ENCODE results near the gene PCA3. TPM values are rescaled to one million over a fixed set of nuclear protein-coding genes. Genes with fewer than 3 reads are reported as not detected.

PCA3 gene
- total RNA-seq (not detected), polyA plus RNA-seq (not detected)

DNA sequence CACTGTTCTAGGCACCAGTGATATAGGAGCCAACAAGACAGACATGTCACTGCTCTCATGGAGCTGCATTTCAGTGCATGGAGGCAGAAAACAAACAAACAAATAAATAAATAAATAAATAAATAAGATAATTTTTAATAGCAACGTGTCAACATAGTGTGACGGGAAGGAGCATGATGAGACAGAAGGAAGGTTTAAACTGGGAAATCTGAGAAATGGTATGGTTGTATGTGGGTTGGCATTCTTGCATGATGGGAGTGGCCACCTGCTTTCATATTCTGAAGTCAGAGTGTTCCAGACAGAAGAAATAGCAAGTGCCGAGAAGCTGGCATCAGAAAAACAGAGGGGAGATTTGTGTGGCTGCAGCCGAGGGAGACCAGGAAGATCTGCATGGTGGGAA lies at the start of gene PCA3:
Gene PCA3 (plus strand): TSS at position 301 of the 400 bp plus-strand sequence.
- Histone ChIP-seq H3K27ac (ENCODE audit: low read depth, low read length) (no peak within 1 kb of the TSS), H3K4me1 (ENCODE audit: insufficient read depth, low read length) (no peaks in the 10 kb centered on the region), H3K27me3 (ENCODE audit: insufficient read depth, low read length, poor library complexity, severe bottlenecking) (no peaks in the 10 kb centered on the region), H3K4me3 (ENCODE audit: low read length) (no peak within 1 kb of the TSS), H3K9me3 (ENCODE audit: low read length) (no peaks in the 10 kb centered on the region), H3K36me3 (ENCODE audit: insufficient read depth, low read length) (no peaks in the 10 kb centered on the region)
- Mint-ChIP-seq H3K9me3 (no peaks in the 10 kb centered on the region), H3K27me3 (peaks cover 9 to 30% of the 10 kb centered on the region in 2 donors), H3K27ac (no peak within 1 kb of the TSS), H3K4me3 (no peak within 1 kb of the TSS), H3K4me1 (no peaks in the 10 kb centered on the region), H3K36me3 (no peaks in the 10 kb centered on the region)
- CTCF ChIA-PET = no interaction called here
- POLR2A ChIA-PET = no interaction called here
- DNase-seq = no peak

DNA sequence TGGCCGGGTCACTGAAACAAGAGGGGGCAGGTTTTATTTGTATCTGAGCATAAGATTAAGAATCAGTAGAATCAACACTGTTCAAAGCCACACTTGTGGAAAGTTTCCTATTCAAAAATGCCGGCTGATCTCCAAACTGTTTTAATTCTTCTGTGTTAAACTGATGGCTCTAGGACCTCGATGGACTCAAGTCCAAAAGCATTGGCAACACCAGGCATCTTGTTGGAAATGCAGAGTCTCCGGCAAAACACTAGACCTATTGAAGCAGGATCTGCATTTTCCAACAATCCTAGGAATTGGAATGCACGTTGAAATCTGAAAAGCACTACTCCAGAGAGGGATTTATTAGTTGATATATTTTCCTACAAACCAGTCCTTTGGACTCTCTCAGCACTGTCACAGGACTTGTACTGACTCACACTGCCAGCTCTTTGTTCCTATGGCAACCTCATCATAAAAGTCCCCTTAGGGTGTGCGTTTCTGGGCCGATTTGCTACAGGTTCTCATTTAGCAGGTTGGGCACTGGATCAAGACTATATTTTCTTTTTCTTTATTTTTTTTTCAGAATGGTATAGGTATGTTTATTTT lies 48.1 kb upstream of the PCA3 start:
- Mint-ChIP-seq H3K4me1 (no peaks in the 10 kb centered on the region), H3K27ac (no peak overlapping the region), H3K27me3 (peaks cover 13 to 25% of the 10 kb centered on the region in 2 donors), H3K4me3 (no peak overlapping the region), H3K9me3 (no peaks in the 10 kb centered on the region), H3K36me3 (no peaks in the 10 kb centered on the region)
- Histone ChIP-seq H3K27me3 (ENCODE audit: insufficient read depth, low read length, poor library complexity, severe bottlenecking) (no peaks in the 10 kb centered on the region), H3K4me1 (ENCODE audit: insufficient read depth, low read length) (no peaks in the 10 kb centered on the region), H3K4me3 (ENCODE audit: low read length) (no peak overlapping the region), H3K27ac (ENCODE audit: low read depth, low read length) (no peak overlapping the region), H3K36me3 (ENCODE audit: insufficient read depth, low read length) (no peaks in the 10 kb centered on the region), H3K9me3 (ENCODE audit: low read length) (no peaks in the 10 kb centered on the region)
- no peak for DNase-seq
- CTCF ChIA-PET = no interaction called here
- POLR2A ChIA-PET = no interaction called here

- no peak for DNase-seq
- Mint-ChIP-seq H3K9me3 (no peaks in the 10 kb centered on the region), H3K27ac (no peak overlapping the region), H3K4me3 (no peak overlapping the region), H3K27me3 (peaks cover 14 to 22% of the 10 kb centered on the region in 2 donors), H3K36me3 (no peaks in the 10 kb centered on the region), H3K4me1 (no peaks in the 10 kb centered on the region)
- H3K27ac ChIP-seq (ENCODE audit: low read depth, low read length) = no peak overlapping the region
- no peaks in the 10 kb centered on the region for H3K27me3 ChIP-seq (ENCODE audit: insufficient read depth, low read length, poor library complexity, severe bottlenecking)
- no peaks in the 10 kb centered on the region for H3K36me3 ChIP-seq (ENCODE audit: insufficient read depth, low read length)
- ChIA-PET CTCF (interaction anchor here (1.4 kb wide), 1 partner anchor 13 kb away, joined by 3 read pairs; no protein-coding TSS in a partner anchor), POLR2A (no interaction called here)
- H3K4me1 ChIP-seq (ENCODE audit: insufficient read depth, low read length) = no peaks in the 10 kb centered on the region
- H3K9me3 ChIP-seq (ENCODE audit: low read length) = no peaks in the 10 kb centered on the region
- H3K4me3 ChIP-seq (ENCODE audit: low read length) = no peak overlapping the region
These were observed 47.1 kb upstream of the PCA3 start for GRCh38 chr9:76717176-76717575.

GRCh38 chr9:76717613-76718012 lies 46.6 kb upstream of the PCA3 start:
- Histone ChIP-seq H3K9me3 (ENCODE audit: low read length) (no peaks in the 10 kb centered on the region), H3K27me3 (ENCODE audit: insufficient read depth, low read length, poor library complexity, severe bottlenecking) (no peaks in the 10 kb centered on the region), H3K27ac (ENCODE audit: low read depth, low read length) (no peak overlapping the region), H3K36me3 (ENCODE audit: insufficient read depth, low read length) (no peaks in the 10 kb centered on the region), H3K4me1 (ENCODE audit: insufficient read depth, low read length) (no peaks in the 10 kb centered on the region), H3K4me3 (ENCODE audit: low read length) (no peak overlapping the region)
- H3K9me3 Mint-ChIP-seq = no peaks in the 10 kb centered on the region
- no peak for DNase-seq
- peaks cover 15 to 23% of the 10 kb centered on the region in 2 donors for H3K27me3 Mint-ChIP-seq
- ChIA-PET CTCF (interaction anchor here (1.4 kb wide), 1 partner anchor 13 kb away, joined by 3 read pairs; no protein-coding TSS in a partner anchor), POLR2A (no interaction called here)
- H3K4me1 Mint-ChIP-seq = no peaks in the 10 kb centered on the region
- no peak overlapping the region for H3K4me3 Mint-ChIP-seq
- no peak overlapping the region for H3K27ac Mint-ChIP-seq
- H3K36me3 Mint-ChIP-seq = no peaks in the 10 kb centered on the region

GRCh38 chr9:76718166-76718565 lies 46.1 kb upstream of the PCA3 start:
- no peaks in the 10 kb centered on the region for H3K4me1 ChIP-seq (ENCODE audit: insufficient read depth, low read length)
- H3K36me3 ChIP-seq (ENCODE audit: insufficient read depth, low read length) = no peaks in the 10 kb centered on the region

GRCh38 chr9:76720245-76720644 lies 44.0 kb upstream of the PCA3 start:
- POLR2A ChIA-PET = no interaction called here
- Mint-ChIP-seq H3K4me1 (no peaks in the 10 kb centered on the region), H3K4me3 (no peak overlapping the region), H3K9me3 (no peaks in the 10 kb centered on the region), H3K27me3 (peaks cover 10 to 29% of the 10 kb centered on the region in 2 donors), H3K27ac (no peak overlapping the region), H3K36me3 (no peaks in the 10 kb centered on the region)
- no peaks in the 10 kb centered on the region for H3K9me3 ChIP-seq (ENCODE audit: low read length)
- no peak overlapping the region for H3K27ac ChIP-seq (ENCODE audit: low read depth, low read length)
- no peaks in the 10 kb centered on the region for H3K27me3 ChIP-seq (ENCODE audit: insufficient read depth, low read length, poor library complexity, severe bottlenecking)
- no peak overlapping the region for H3K4me3 ChIP-seq (ENCODE audit: low read length)
- CTCF ChIA-PET = interaction anchor here (1.3 kb wide), 1 partner anchor 16 kb away, joined by 3 read pairs; no protein-coding TSS in a partner anchor
- no peaks in the 10 kb centered on the region for H3K36me3 ChIP-seq (ENCODE audit: insufficient read depth, low read length)
- H3K4me1 ChIP-seq (ENCODE audit: insufficient read depth, low read length) = no peaks in the 10 kb centered on the region
- DNase-seq = no peak

More at GRCh38 chr9:76718166-76718565, 46.1 kb upstream of the PCA3 start:
- Mint-ChIP-seq H3K4me3 (no peak overlapping the region), H3K9me3 (no peaks in the 10 kb centered on the region), H3K4me1 (no peaks in the 10 kb centered on the region), H3K27ac (no peak overlapping the region), H3K27me3 (peaks cover 15 to 26% of the 10 kb centered on the region in 2 donors), H3K36me3 (no peaks in the 10 kb centered on the region)
- H3K27ac ChIP-seq (ENCODE audit: low read depth, low read length) = no peak overlapping the region
- CTCF ChIA-PET = no interaction called here
- no peaks in the 10 kb centered on the region for H3K9me3 ChIP-seq (ENCODE audit: low read length)
- no peaks in the 10 kb centered on the region for H3K27me3 ChIP-seq (ENCODE audit: insufficient read depth, low read length, poor library complexity, severe bottlenecking)
- no peak for DNase-seq
- no peak overlapping the region for H3K4me3 ChIP-seq (ENCODE audit: low read length)
- POLR2A ChIA-PET = no interaction called here

DNA sequence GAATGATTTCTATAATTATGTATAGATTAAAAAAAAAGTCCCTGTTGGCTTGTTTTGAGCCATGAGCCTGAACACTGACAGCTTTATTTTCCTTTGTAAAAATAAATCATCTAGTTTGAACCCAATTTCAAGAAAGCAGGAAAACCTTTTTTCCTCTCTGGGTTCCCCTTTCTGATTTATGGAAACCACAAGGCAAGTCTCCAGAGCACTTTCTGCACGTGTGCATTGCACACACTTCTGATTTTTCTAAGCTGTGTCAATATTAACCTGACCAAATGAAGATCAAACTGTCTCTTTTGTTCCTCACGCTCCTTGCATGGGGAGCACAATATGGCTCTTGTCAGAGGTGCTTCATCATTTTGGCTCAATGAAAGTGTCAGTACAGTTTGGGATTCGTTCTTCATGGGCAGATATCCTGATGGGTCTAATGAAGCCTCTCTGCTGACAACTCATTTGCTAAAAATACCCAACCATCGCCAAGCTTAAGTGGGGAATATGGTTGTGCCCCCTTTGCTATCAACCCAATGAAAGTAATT lies 39.2 kb upstream of the PCA3 start:
- Mint-ChIP-seq H3K27ac (no peak overlapping the region), H3K9me3 (no peaks in the 10 kb centered on the region), H3K4me1 (no peaks in the 10 kb centered on the region), H3K27me3 (peaks cover 3 to 33% of the 10 kb centered on the region in 2 donors), H3K36me3 (no peaks in the 10 kb centered on the region), H3K4me3 (no peak overlapping the region)
- no peak overlapping the region for H3K4me3 ChIP-seq (ENCODE audit: low read length)
- CTCF ChIA-PET = no interaction called here
- H3K36me3 ChIP-seq (ENCODE audit: insufficient read depth, low read length) = no peaks in the 10 kb centered on the region
- no peak for DNase-seq
- no peaks in the 10 kb centered on the region for H3K4me1 ChIP-seq (ENCODE audit: insufficient read depth, low read length)
- no peaks in the 10 kb centered on the region for H3K27me3 ChIP-seq (ENCODE audit: insufficient read depth, low read length, poor library complexity, severe bottlenecking)
- H3K27ac ChIP-seq (ENCODE audit: low read depth, low read length) = no peak overlapping the region
- POLR2A ChIA-PET = no interaction called here
- no peaks in the 10 kb centered on the region for H3K9me3 ChIP-seq (ENCODE audit: low read length)

- POLR2A ChIA-PET = no interaction called here
- CTCF ChIA-PET = interaction anchor here (1.1 kb wide), 1 partner anchor 9 kb away, joined by 3 read pairs; no protein-coding TSS in a partner anchor
- H3K4me1 Mint-ChIP-seq = no peaks in the 10 kb centered on the region
These were observed 38.4 kb upstream of the PCA3 start for GRCh38 chr9:76725885-76726284.

More at GRCh38 chr9:76725885-76726284, 38.4 kb upstream of the PCA3 start:
- Histone ChIP-seq H3K27me3 (ENCODE audit: insufficient read depth, low read length, poor library complexity, severe bottlenecking) (no peaks in the 10 kb centered on the region), H3K4me1 (ENCODE audit: insufficient read depth, low read length) (no peaks in the 10 kb centered on the region), H3K27ac (ENCODE audit: low read depth, low read length) (no peak overlapping the region), H3K36me3 (ENCODE audit: insufficient read depth, low read length) (no peaks in the 10 kb centered on the region), H3K4me3 (ENCODE audit: low read length) (no peak overlapping the region), H3K9me3 (ENCODE audit: low read length) (no peaks in the 10 kb centered on the region)
- H3K4me3 Mint-ChIP-seq = no peak overlapping the region
- H3K27ac Mint-ChIP-seq = no peak overlapping the region
- no peak for DNase-seq
- H3K9me3 Mint-ChIP-seq = no peaks in the 10 kb centered on the region
- H3K36me3 Mint-ChIP-seq = no peaks in the 10 kb centered on the region
- peaks cover 5 to 36% of the 10 kb centered on the region in 2 donors for H3K27me3 Mint-ChIP-seq

Measured in CD8-positive, alpha-beta memory T cell (primary cell).